ENCODE measurements around the gene NMBR. TPM values are rescaled to one million over a fixed set of nuclear protein-coding genes. Genes with fewer than 3 reads are reported as not detected.

NMBR gene
- total and polyA plus RNA-seq, 2 donors (not counting 1 experiment from before 2014, with no cell fraction given), result 0.09 TPM; not detected in 1

DNA sequence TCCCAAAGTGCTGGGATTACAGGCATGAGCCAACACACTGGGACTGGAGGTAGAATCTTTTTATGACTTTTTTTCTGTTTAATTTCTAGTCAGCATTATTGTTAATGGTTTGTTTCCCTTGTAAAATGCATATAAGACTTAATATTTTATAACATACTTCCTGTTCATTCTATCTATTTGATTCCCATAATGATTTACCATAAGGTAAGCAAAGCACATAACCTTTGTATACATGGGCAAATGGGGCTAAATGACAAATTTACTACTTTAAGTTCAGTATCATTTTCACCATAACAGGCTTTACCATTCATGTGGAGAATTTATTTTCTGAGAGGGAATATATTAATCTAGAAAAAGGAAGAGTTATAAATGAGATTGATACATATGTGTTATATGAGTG lies 24.4 kb upstream of the NMBR start:
- Histone ChIP-seq H3K4me3 (ENCODE audit: control extremely low read depth in 1 of 5, extremely low read depth in 1 of 5, insufficient read depth in 1 of 5, low read depth in 2 of 5, low read length in 4 of 5) (no peak overlapping the region), H3K36me3 (replicated peaks in 1 of 2; ENCODE audit: control extremely low read depth in 1 of 2, control insufficient read depth in 1 of 2, extremely low read depth in 1 of 2, insufficient read depth in 2 of 2, low read length in 1 of 2) (peaks cover 25 to 69% of the 10 kb centered on the region in 2 experiments), H3K9me3 (ENCODE audit: control extremely low read depth in 1 of 3, control insufficient read depth in 2 of 3, insufficient read depth in 1 of 3, low read length in 2 of 3) (no peaks in the 10 kb centered on the region), H3K9ac (ENCODE audit: low read length) (no peak overlapping the region), H3K79me2 (ENCODE audit: control insufficient read depth, insufficient read depth, low read length) (peaks cover 10% of the 10 kb centered on the region), H4K20me1 (ENCODE audit: control insufficient read depth, insufficient read depth, low read length, poor library complexity, severe bottlenecking) (peaks cover 15% of the 10 kb centered on the region), H3K4me1 (ENCODE audit: control insufficient read depth in 2 of 2, insufficient read depth in 2 of 2, low read length in 2 of 2) (no peaks in the 10 kb centered on the region), H3K27ac (ENCODE audit: low read length in 2 of 2) (no peak overlapping the region), H2AFZ (ENCODE audit: insufficient read depth, low read depth, low read length, poor library complexity, severe bottlenecking) (no peak overlapping the region), H3K4me2 (replicated peaks; ENCODE audit: low read depth, low read length, poor library complexity, severe bottlenecking) (no peak overlapping the region), H3K27me3 (replicated peaks in 1 of 4; ENCODE audit: control extremely low read depth in 1 of 4, control insufficient read depth in 3 of 4, insufficient read depth in 4 of 4, low read length in 3 of 4) (no peaks in the 10 kb centered on the region)
- H3K27me3 Mint-ChIP-seq, result no peaks in the 10 kb centered on the region
- H3K9me3 Mint-ChIP-seq (ENCODE audit: insufficient read depth), result peaks cover 3% of the 10 kb centered on the region
- H3K4me1 Mint-ChIP-seq, result no peaks in the 10 kb centered on the region
- H3K27ac Mint-ChIP-seq, result no peak overlapping the region
- ChIA-PET POLR2A (no interaction called here), CTCF (interaction anchor here (1.6 kb wide), 1 partner anchor 59 kb away, joined by 3 read pairs; no protein-coding TSS in a partner anchor)
- TF ChIP-seq, protein P1, sequence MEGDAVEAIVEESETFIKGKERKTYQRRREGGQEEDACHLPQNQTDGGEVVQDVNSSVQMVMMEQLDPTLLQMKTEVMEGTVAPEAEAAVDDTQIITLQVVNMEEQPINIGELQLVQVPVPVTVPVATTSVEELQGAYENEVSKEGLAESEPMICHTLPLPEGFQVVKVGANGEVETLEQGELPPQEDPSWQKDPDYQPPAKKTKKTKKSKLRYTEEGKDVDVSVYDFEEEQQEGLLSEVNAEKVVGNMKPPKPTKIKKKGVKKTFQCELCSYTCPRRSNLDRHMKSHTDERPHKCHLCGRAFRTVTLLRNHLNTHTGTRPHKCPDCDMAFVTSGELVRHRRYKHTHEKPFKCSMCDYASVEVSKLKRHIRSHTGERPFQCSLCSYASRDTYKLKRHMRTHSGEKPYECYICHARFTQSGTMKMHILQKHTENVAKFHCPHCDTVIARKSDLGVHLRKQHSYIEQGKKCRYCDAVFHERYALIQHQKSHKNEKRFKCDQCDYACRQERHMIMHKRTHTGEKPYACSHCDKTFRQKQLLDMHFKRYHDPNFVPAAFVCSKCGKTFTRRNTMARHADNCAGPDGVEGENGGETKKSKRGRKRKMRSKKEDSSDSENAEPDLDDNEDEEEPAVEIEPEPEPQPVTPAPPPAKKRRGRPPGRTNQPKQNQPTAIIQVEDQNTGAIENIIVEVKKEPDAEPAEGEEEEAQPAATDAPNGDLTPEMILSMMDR (IDR thresholded peaks at IDR 0.05), result no peak
- TF ChIP-seq EZH2 (IDR thresholded peaks at IDR 0.05; ENCODE audit: borderline replicate concordance, insufficient read depth, low read depth, low read length, poor library complexity, severe bottlenecking), result no peak
- DNase-seq, result no peak
- no peak overlapping the region for H3K4me3 Mint-ChIP-seq
- no peak for ATAC-seq (ENCODE audit: low read depth)
- intact Hi-C loops (cut with micrococcal nuclease), result no loop called here

DNA sequence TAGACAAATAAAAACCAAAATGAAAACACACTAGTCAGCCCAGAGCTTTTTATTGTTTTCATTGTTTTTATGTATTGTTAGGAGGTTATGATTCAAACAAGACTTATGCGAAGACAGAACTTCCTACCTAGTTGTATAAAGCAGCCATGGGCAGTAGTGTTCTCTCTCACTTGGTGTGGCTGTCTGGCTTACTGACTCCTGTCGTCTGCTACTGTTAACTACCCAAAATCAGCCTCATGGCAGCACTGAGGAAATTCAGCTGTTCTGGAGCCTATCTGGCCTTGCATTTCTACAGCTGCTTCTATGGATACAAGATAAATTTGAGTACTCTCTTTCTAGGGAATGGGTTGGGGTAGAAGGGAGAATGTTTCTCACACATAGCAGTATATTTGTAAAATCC lies 20.6 kb upstream of the NMBR start:
- Mint-ChIP-seq H3K9me3 (ENCODE audit: insufficient read depth) (no peaks in the 10 kb centered on the region), H3K4me1 (peaks cover 10% of the 10 kb centered on the region), H3K4me3 (no peak overlapping the region), H3K27ac (no peak overlapping the region), H3K27me3 (no peaks in the 10 kb centered on the region)
- H3K27ac ChIP-seq (ENCODE audit: low read length in 2 of 2), result no peak overlapping the region
- peaks cover 12 to 40% of the 10 kb centered on the region in 2 experiments for H3K36me3 ChIP-seq (replicated peaks in 1 of 2; ENCODE audit: control extremely low read depth in 1 of 2, control insufficient read depth in 1 of 2, extremely low read depth in 1 of 2, insufficient read depth in 2 of 2, low read length in 1 of 2)
- WGBS (ENCODE audit: insufficient coverage), result 100% methylated on average over 1 of the region's 2 CpGs
- CTCF ChIA-PET, result no interaction called here
- H3K79me2 ChIP-seq (ENCODE audit: control insufficient read depth, insufficient read depth, low read length), result peaks cover 19% of the 10 kb centered on the region
- H3K9ac ChIP-seq (ENCODE audit: low read length), result no peak overlapping the region
- ATAC-seq (ENCODE audit: low read depth) (no peak), DNase-seq (no peak)
- intact Hi-C loops (cut with micrococcal nuclease), result no loop called here
- no peak overlapping the region for H3K4me3 ChIP-seq (ENCODE audit: control extremely low read depth in 1 of 5, extremely low read depth in 1 of 5, insufficient read depth in 1 of 5, low read depth in 2 of 5, low read length in 4 of 5)
- H3K4me1 ChIP-seq (ENCODE audit: control insufficient read depth in 2 of 2, insufficient read depth in 2 of 2, low read length in 2 of 2), result no peaks in the 10 kb centered on the region
- H3K9me3 ChIP-seq (ENCODE audit: control extremely low read depth in 1 of 3, control insufficient read depth in 2 of 3, insufficient read depth in 1 of 3, low read length in 2 of 3), result no peaks in the 10 kb centered on the region
- H3K27me3 ChIP-seq (replicated peaks in 1 of 4; ENCODE audit: control extremely low read depth in 1 of 4, control insufficient read depth in 3 of 4, insufficient read depth in 4 of 4, low read length in 3 of 4), result no peaks in the 10 kb centered on the region
- peaks cover 45% of the 10 kb centered on the region for H4K20me1 ChIP-seq (ENCODE audit: control insufficient read depth, insufficient read depth, low read length, poor library complexity, severe bottlenecking)
- TF ChIP-seq, protein P1 (IDR thresholded peaks at IDR 0.05), result no peak
- POLR2A ChIA-PET, result no interaction called here
- no peak overlapping the region for H3K4me2 ChIP-seq (replicated peaks; ENCODE audit: low read depth, low read length, poor library complexity, severe bottlenecking)
- H2AFZ ChIP-seq (ENCODE audit: insufficient read depth, low read depth, low read length, poor library complexity, severe bottlenecking), result no peak overlapping the region
